CD4-positive, alpha-beta T cell treated with Interleukin-6 for 4 hours (primary cell): ENCODE measurements around the gene OR5V1.
"Not testable (repeated sequence)": the region's sequence is repeated elsewhere in the genome, so short reads cannot be mapped to it uniquely, and the experiment has no call there.

Source experiments
- DNase-seq: peaks from one replicate; pipeline ENCODE4 v3.0.0-alpha.2; 2020; ENCODE audit warnings: mixed read lengths

Gene OR5V1

GRCh38 chr6:29368765-29369164 lies at the start of gene OR5V1:
Gene OR5V1 (minus strand): TSS chr6:29368865. CDS start chr6:29356195, 12,670 bp downstream.
- DNase-seq: no peak

GRCh38 chr6:29414588-29414987 lies 45.9 kb upstream of the OR5V1 start, which contains the start of gene OR12D1:
Gene OR12D1 (plus strand): TSS chr6:29414928.
- no peak for DNase-seq

DNA sequence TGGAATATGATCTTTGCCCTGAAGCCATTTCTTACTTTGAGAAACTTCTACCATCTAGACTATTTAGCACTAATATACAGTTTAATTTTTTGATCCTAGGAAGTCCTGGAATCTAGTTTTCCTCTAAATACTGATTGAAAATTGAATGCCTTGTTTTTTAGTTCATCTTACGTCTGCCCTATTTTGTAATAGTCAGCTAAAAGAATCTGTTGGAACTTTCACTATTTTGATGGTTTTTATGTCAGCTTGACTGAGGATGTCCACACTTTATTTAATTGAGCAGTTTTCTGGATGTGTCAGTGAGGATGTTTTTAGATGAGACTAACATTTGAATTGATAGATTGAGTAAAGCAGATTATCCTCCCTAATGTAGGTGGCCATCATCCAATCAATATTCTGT lies 35.1 kb upstream of the OR5V1 start:
- no peak for DNase-seq

DNA sequence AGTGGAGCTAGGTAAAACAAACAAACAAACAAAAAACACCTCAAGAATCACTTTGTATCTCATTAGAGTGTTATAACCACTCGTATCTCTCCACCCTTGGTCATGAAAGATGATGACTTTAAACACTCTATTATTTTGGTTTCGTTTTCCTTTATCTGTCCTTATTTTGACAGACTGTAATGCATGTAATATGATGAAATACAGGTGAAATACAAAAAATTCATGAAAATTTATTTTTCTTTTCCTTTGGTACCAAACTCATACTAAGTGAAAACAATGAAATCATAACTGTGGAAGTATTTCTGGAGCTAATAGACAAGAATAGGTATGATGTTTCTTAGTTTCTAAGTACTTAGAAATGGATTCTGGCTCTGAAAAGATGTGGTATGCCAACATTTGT lies 30.9 kb upstream of the OR5V1 start:
- no peak for DNase-seq

GRCh38 chr6:29395331-29395730 lies 26.7 kb upstream of the OR5V1 start, which contains the start of gene OR12D2:
Gene OR12D2 (plus strand): TSS chr6:29395631. CDS start chr6:29396700, 1,069 bp downstream.
- no peak for DNase-seq

- no peak for DNase-seq
Measured at GRCh38 chr6:29388533-29388932, 19.9 kb upstream of the OR5V1 start.

DNA sequence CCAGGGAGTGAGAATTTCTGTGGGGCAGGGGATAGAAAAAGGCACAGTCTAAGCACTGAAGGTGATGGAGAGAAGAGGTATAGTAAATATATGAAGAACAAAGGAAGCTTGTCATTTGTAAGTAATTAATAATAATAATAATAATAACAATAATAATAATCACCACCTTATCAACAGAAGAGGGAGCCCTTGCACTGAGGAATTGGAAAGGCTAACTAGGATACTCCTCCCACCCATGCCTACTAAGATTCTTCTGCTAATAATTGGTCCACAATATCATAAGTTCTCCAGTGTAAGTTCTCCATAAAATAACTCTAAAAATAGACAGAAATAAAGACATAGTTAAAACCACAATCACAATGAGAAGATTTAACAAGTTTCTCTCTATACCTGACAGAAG lies 7.3 kb upstream of the OR5V1 start:
- no peak for DNase-seq

GRCh38 chr6:29375191-29375590 lies 6.5 kb upstream of the OR5V1 start, which contains the start of gene OR12D3:
Gene OR12D3 (minus strand): TSS chr6:29375291. CDS start chr6:29375287, 4 bp downstream.
- DNase-seq: no peak

- DNase-seq: no peak
Measured at GRCh38 chr6:29355603-29356002, 13.1 kb downstream of the OR5V1 start.

DNA sequence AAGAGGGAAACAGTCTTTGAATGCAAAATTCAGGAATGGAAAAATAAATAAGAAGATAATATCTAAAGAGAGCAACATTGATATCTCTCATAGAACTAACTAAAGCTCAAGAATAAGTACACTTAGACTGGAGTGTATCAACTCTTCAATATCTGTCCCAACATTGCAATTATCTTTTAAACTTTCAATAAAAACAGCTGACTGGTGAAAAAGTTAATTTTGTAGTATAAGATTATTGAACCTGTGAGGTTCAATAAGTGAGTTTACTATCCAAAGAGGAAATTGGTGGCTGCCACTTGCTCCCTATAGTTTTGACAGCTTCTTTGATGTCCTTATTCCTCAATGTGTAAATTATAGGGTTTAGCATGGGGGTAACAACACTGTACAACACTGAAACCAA lies 13.7 kb downstream of the OR5V1 start:
- no peak for DNase-seq

DNA sequence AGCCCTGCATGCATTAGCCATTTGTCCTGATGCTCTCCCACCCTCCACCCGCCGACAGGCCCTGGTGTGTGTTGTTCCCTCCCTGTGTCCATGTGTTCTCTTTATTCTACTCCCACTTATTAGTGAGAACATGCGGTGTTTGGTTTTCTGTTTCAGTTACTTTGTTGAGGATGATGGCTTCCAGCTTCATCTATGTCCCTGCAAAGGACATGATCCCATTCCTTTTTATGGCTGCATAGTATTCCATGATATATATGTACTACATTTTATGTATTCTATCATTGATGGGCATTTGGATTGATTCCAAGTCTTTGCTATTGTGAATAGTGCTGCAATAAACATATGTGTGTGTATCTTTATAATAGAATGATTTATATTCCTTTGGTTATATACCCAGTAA lies 19.3 kb downstream of the OR5V1 start:
- not testable (repeated sequence) for DNase-seq

GRCh38 chr6:29345380-29345779 lies 23.3 kb downstream of the OR5V1 start:
- no peak for DNase-seq

DNA sequence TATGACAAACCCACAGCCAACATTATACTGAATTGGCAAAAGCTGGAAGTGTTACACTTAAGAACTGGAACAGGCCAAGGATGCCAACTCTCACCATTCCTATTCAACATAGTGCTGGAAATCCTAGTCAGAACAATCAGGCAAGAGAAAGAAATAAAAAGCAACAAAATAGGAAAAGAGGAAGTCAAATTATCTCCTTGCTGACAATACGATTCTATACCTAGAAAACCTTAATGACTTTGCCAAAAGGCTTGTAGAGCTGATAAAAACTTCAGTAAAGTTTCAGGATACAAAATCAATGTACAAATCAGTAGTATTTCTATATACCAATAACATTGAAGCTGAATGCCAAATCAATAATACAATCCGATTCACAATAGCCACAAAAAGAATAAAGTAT lies 32.4 kb downstream of the OR5V1 start:
- DNase-seq: no peak

DNA sequence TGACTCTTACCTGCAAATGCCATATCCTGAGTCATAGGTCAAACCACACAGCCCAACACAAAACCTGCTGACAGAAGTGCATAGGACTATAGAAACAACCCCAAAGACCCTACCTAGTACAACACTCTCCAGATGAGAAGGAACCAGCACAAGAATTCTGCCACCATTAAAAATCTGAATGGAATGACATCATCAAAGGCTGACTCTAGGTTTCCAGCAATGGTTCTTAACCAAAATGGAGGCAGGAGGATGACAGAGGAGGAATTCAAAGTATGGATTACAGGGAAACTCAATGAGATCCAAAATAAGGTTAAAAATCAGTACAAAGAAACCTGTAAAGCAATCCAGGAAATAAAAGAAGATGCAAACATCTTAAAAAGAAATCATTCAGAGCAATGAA lies 36.0 kb downstream of the OR5V1 start:
- no peak for DNase-seq

DNA sequence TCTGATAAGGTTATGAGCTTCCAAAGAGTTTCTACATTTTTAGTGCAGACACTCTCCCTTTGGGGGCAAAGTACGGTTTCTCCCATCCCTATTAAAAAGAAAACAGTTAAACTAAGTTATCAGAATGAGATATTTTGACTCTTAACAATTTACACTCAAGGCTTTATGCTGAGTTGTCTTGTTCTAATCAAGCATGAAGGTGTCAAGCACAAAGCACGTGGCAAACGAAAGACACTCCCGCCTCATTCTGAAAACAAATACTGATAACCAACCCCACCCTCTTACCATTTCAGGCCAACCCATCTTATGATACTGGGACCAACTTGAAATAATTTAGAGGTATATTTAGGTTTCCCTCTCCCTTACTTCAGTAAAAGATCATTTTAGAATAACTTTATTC lies 42.9 kb downstream of the OR5V1 start:
- DNase-seq: no peak

DNA sequence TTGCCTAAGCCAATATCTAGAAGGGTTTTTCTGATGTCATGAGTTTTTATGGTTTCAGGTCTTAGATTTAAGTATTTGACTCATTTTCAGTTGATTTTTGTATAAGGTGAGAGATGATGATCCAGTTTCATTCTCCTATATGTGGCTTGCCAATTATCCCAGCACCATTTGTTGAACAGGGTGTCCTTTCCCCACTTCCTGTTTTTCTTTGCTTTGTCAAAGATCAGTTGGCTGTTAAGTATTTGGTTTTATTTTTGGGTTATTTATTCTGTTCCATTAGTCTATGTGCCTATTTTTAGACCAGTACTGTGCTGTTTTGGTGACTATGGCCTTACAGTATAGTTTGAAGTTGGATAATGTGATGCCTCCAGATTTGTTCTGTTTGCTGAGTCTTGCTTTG lies 45.3 kb downstream of the OR5V1 start:
- not testable (repeated sequence) for DNase-seq

DNA sequence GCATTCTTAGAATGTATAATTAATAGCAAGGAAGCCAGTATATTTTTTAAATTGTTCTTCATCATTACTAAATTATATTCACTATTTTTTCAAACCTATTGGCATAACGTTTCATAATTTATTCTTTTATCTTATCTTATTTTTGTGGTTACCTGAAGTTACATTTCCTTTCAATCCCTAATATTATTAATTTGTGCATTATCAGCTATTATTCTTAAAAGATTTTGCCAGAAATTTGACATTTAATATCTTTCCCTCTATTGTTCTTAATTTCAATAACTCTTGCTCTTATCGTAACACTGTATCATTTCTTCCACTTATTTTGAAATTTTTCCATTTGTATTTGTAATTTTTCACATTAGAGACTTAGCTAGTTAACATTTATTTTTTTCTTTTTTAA lies 48.7 kb downstream of the OR5V1 start:
- DNase-seq: no peak
